K562 (cell line): ENCODE data around the gene PTCH1. TPM values are rescaled to one million over a fixed set of nuclear protein-coding genes. Genes with fewer than 3 reads are reported as not detected.
A peak's percentile ranks its signal among the peaks of the same experiment; 100 is the strongest.

Source experiments
- ASH1L ChIP-seq: fragments of 450-650 bp; IDR thresholded peaks from 2 replicates; pipeline ENCODE4 v1.6.1; 2018; ENCODE audit warnings: borderline replicate concordance, mild to moderate bottlenecking, low read depth; ENCODE audit not compliant: partially characterized antibody
- CUX1 ChIP-seq: fragments of 200-800 bp; sonication (Bioruptor generic); IDR thresholded peaks from 2 replicates; pipeline ENCODE4 v1.6.1; 2016; ENCODE audit warnings: missing genetic modification characterization, missing compliant biosample characterization
- DPF2 ChIP-seq: fragments of 450-650 bp; IDR thresholded peaks from 2 replicates; pipeline ENCODE4 v1.6.1; 2016
- GATAD2A ChIP-seq: fragments of 450-650 bp; IDR thresholded peaks from 2 replicates; pipeline ENCODE4 v1.6.1; 2017
- HOMEZ ChIP-seq: fragments of 250-450 bp; sonication (Bioruptor Pico); IDR thresholded peaks from 2 replicates; pipeline ENCODE4 v1.4.0; 2020; ENCODE audit warnings: mild to moderate bottlenecking, moderate library complexity
- MECOM ChIP-seq: fragments of 250-450 bp; sonication (Bioruptor Pico); IDR thresholded peaks from 2 replicates; pipeline ENCODE4 v1.8.0; 2022; ENCODE audit warnings: inconsistent platforms
- MEF2D ChIP-seq: conservative IDR thresholded peaks from 2 replicates; pipeline ENCODE4 v1.6.1; 2016; ENCODE audit warnings: low read depth, missing genetic modification characterization, missing compliant biosample characterization
- MLX ChIP-seq, 2 experiments: fragments of 450-650 bp in 1 of 2; sonication (generic) in 1 of 2; formaldehyde crosslinking; conservative IDR thresholded peaks; 2 replicates each; pipeline versions ENCODE4 v1.4.0 to v1.8.1; 2020 to 2022; ENCODE audit warnings: mild to moderate bottlenecking in 1 of 2, missing genetic modification reagents in 1 of 2
- NBN ChIP-seq: fragments of 450-650 bp; IDR thresholded peaks from 2 replicates; pipeline ENCODE4 v1.6.1; 2016; ENCODE audit warnings: low read depth, mild to moderate bottlenecking
- NR3C1 ChIP-seq: sonication (generic); formaldehyde crosslinking; IDR thresholded peaks from 2 replicates; pipeline ENCODE4 v1.8.1; 2022; ENCODE audit warnings: missing genetic modification reagents
- POLR2AphosphoS5 ChIP-seq: IDR thresholded peaks from 2 replicates; pipeline ENCODE4 v1.6.1; 2011; ENCODE audit warnings: mild to moderate bottlenecking, low read depth, low read length, moderate library complexity; ENCODE audit not compliant: control insufficient read depth, insufficient read depth
- USF2 ChIP-seq: sonication (generic); formaldehyde crosslinking; IDR thresholded peaks from 2 replicates; pipeline ENCODE4 v1.5.0; 2020; ENCODE audit warnings: missing genetic modification reagents
- ZBTB17 ChIP-seq: fragments of 450-650 bp; formaldehyde crosslinking; IDR thresholded peaks from 2 replicates; pipeline ENCODE4 v1.4.0; 2020; ENCODE audit warnings: mild to moderate bottlenecking
- ZNF121 ChIP-seq: sonication (generic); formaldehyde crosslinking; conservative IDR thresholded peaks from 2 replicates; pipeline ENCODE4 v1.8.0; 2022; ENCODE audit warnings: missing genetic modification reagents
- ZNF395 ChIP-seq: fragments of 200-800 bp; sonication (Bioruptor generic); IDR thresholded peaks from 2 replicates; pipeline ENCODE4 v1.6.1; 2017; ENCODE audit warnings: missing genetic modification characterization, missing compliant biosample characterization
- ZNF551 ChIP-seq: fragments of 250-450 bp; sonication (Bioruptor Pico); IDR thresholded peaks from 2 replicates; pipeline ENCODE4 v1.5.0; 2021; ENCODE audit warnings: mild to moderate bottlenecking, moderate library complexity
- ZNF717 ChIP-seq: fragments of 250-450 bp; sonication (Bioruptor Pico); IDR thresholded peaks from 2 replicates; pipeline ENCODE4 v1.5.0; 2021
- polyA plus RNA-seq, 8 experiments: library from polyadenylated mRNA; depleted of rRNA in 4 of 8; stranded (reverse) in 5 of 8; unstranded in 3 of 8; fragments of >200 nt; fragmentation: Nextera tagmentation in 2 of 8; fragmentation: Illumina TruSeq in 1 of 8; extraction: Ambion mirVana in 2 of 8; extraction: Trizol in 1 of 8; gene quantifications; 2 replicates each; pipeline versions ENCODE4 v1.2.1 to v1.2.3, GENCODE V29; 2011 to 2014; ENCODE audit warnings: inconsistent platforms in 1 of 8, missing spikeins in 1 of 8
- total RNA-seq, 7 experiments: library from RNA; depleted of rRNA in 6 of 7; stranded (reverse); fragments of >200 nt in 6 of 7; fragmentation: Illumina TruSeq in 2 of 7; extraction: Trizol in 2 of 7; gene quantifications; 2 replicates each; pipeline versions ENCODE4 v1.2.1 to v1.2.3, GENCODE V29; 2011 to 2021; ENCODE audit warnings: low replicate concordance in 1 of 7

The PTCH1 gene
- total and polyA plus RNA-seq, 9 of the 15 experiments (the other 6 are each of a cell fraction or from before 2014, with no cell fraction given): 0.70 to 9.9 (median 3.8) TPM

GRCh38 chr9:95509851-95510708 is 6.7 kb downstream of the PTCH1 start (continued):
- TF ChIP-seq USF2 (no peak), ZBTB17 (CRISPR knock-in tag) (no peak), HOMEZ (CRISPR knock-in tag) (no peak), MEF2D (tag) (no peak), ZNF717 (CRISPR knock-in tag) (no peak), NR3C1 (no peak), DPF2 (peak; percentile 22; the same call in 1 of the 2 replicates), ZNF121 (CRISPR knock-in tag) (no peak), ZNF395 (0 out of 2 replicates have a peak, but pooled peaks have one; percentile 48), MECOM (CRISPR knock-in tag) (no peak), GATAD2A (no peak), ZNF551 (CRISPR knock-in tag) (no peak), POLR2AphosphoS5 (0 out of 2 replicates have a peak, but pooled peaks have one; percentile 15), MLX (CRISPR knock-in tag; conservative IDR thresholded peaks at IDR 0.05) (no peak), CUX1 (CRISPR knock-in tag) (no peak), NBN (0 out of 2 replicates have a peak, but pooled peaks have one; percentile 41), ASH1L (no peak)
